K562 (cell line): ENCODE measurements around the gene AP3S1. TPM values are rescaled to one million over a fixed set of nuclear protein-coding genes. Genes with fewer than 3 reads are reported as not detected.

ENCODE experiments used
- ATF2 ChIP-seq: sonication (generic); formaldehyde crosslinking; IDR thresholded peaks from 2 replicates; pipeline ENCODE4 v1.8.1; 2022; ENCODE audit warnings: missing genetic modification reagents
- COPS2 ChIP-seq: fragments of 450-650 bp; conservative IDR thresholded peaks from 2 replicates; pipeline ENCODE4 v1.6.1; 2016; ENCODE audit warnings: mild to moderate bottlenecking, moderate library complexity
- ELF1 ChIP-seq: fragments of 200-800 bp; sonication (Bioruptor generic); IDR thresholded peaks from 2 replicates; pipeline ENCODE4 v1.6.1; 2016; ENCODE audit warnings: missing genetic modification characterization, missing compliant biosample characterization
- ESRRA ChIP-seq: fragments of 450-650 bp; IDR thresholded peaks from 2 replicates; pipeline ENCODE4 v1.6.1; 2014; ENCODE audit warnings: low read depth, mild to moderate bottlenecking, moderate library complexity, borderline replicate concordance
- FOXP1 ChIP-seq: sonication (generic); formaldehyde crosslinking; IDR thresholded peaks from 2 replicates; pipeline ENCODE4 v1.8.0; 2022; ENCODE audit warnings: mild to moderate bottlenecking, missing genetic modification reagents
- HMGXB4 ChIP-seq: sonication (generic); formaldehyde crosslinking; IDR thresholded peaks from 2 replicates; pipeline ENCODE4 v1.8.1; 2023; ENCODE audit warnings: mild to moderate bottlenecking, missing genetic modification reagents
- HOMEZ ChIP-seq: fragments of 250-450 bp; sonication (Bioruptor Pico); IDR thresholded peaks from 2 replicates; pipeline ENCODE4 v1.4.0; 2020; ENCODE audit warnings: mild to moderate bottlenecking, moderate library complexity
- LCOR ChIP-seq: sonication (generic); formaldehyde crosslinking; IDR thresholded peaks from 2 replicates; pipeline ENCODE4 v1.8.0; 2022; ENCODE audit warnings: mild to moderate bottlenecking, missing genetic modification reagents
- MEF2D ChIP-seq: conservative IDR thresholded peaks from 2 replicates; pipeline ENCODE4 v1.6.1; 2016; ENCODE audit warnings: low read depth, missing genetic modification characterization, missing compliant biosample characterization
- MYC ChIP-seq, 2 experiments: fragments of 250-450 bp in 1 of 2; sonication (Bioruptor Pico) in 1 of 2; IDR thresholded peaks; 2 replicates each; pipeline versions ENCODE4 v1.5.1 to v1.6.1; 2012 to 2021; ENCODE audit warnings: low read depth in 2 of 2, borderline replicate concordance in 1 of 2, improper control_type of control experiment in 1 of 2, low read length in 1 of 2, mild to moderate bottlenecking in 1 of 2, moderate library complexity in 1 of 2
- NR4A1 ChIP-seq, 2 experiments: fragments of 250-450 bp in 1 of 2; fragments of 450-650 bp in 1 of 2; sonication (Bioruptor Pico) in 1 of 2; IDR thresholded peaks; 2 replicates each; pipeline versions ENCODE4 v1.4.0 to v1.6.1; 2016 to 2020; ENCODE audit warnings: mild to moderate bottlenecking in 2 of 2, missing compliant biosample characterization in 1 of 2, missing genetic modification characterization in 1 of 2, moderate library complexity in 1 of 2
- PHF21A ChIP-seq: fragments of 450-650 bp; IDR thresholded peaks from 2 replicates; pipeline ENCODE4 v1.6.1; 2017; ENCODE audit warnings: low read depth, borderline replicate concordance
- RHOXF2B ChIP-seq: fragments of 250-450 bp; sonication (Bioruptor Pico); conservative IDR thresholded peaks from 2 replicates; pipeline ENCODE4 v1.5.1; 2021
- STAT5B ChIP-seq: fragments of 250-450 bp; sonication (Bioruptor Pico); IDR thresholded peaks from 2 replicates; pipeline ENCODE4 v1.8.0; 2021; ENCODE audit warnings: mild to moderate bottlenecking, inconsistent platforms
- TSC22D4 ChIP-seq: fragments of 450-650 bp; IDR thresholded peaks from 2 replicates; pipeline ENCODE4 v1.6.1; 2016; ENCODE audit warnings: missing genetic modification characterization, missing biosample characterization, control low read depth
- XRCC5 ChIP-seq: fragments of 200-400 bp; formaldehyde crosslinking; IDR thresholded peaks from 2 replicates; pipeline ENCODE4 v1.6.1; 2017; ENCODE audit warnings: low read depth, mild to moderate bottlenecking, low read length
- ZFPM2 ChIP-seq: fragments of 250-450 bp; sonication (Bioruptor Pico); IDR thresholded peaks from 2 replicates; pipeline ENCODE4 v1.5.1; 2022; ENCODE audit warnings: mild to moderate bottlenecking
- ZNF24 ChIP-seq: fragments of 450-650 bp; IDR thresholded peaks from 2 replicates; pipeline ENCODE4 v1.6.1; 2016
- ZNF384 ChIP-seq: IDR thresholded peaks from 2 replicates; pipeline ENCODE4 v1.6.1; 2012; ENCODE audit warnings: low read depth, low read length, improper control_type of control experiment
- polyA plus RNA-seq, 8 experiments: library from polyadenylated mRNA; depleted of rRNA in 4 of 8; stranded (reverse) in 5 of 8; unstranded in 3 of 8; fragments of >200 nt; fragmentation: Nextera tagmentation in 2 of 8; fragmentation: Illumina TruSeq in 1 of 8; extraction: Ambion mirVana in 2 of 8; extraction: Trizol in 1 of 8; gene quantifications; 2 replicates each; pipeline versions ENCODE4 v1.2.1 to v1.2.3, GENCODE V29; 2011 to 2014; ENCODE audit warnings: inconsistent platforms in 1 of 8, missing spikeins in 1 of 8
- total RNA-seq, 7 experiments: library from RNA; depleted of rRNA in 6 of 7; stranded (reverse); fragments of >200 nt in 6 of 7; fragmentation: Illumina TruSeq in 2 of 7; extraction: Trizol in 2 of 7; gene quantifications; 2 replicates each; pipeline versions ENCODE4 v1.2.1 to v1.2.3, GENCODE V29; 2011 to 2021; ENCODE audit warnings: low replicate concordance in 1 of 7
- TF ChIP-seq, protein P1 (sequence below), 3 experiments: fragments of 200-800 bp in 1 of 3; sonication (Bioruptor generic) in 1 of 3; sonication (generic) in 1 of 3; formaldehyde crosslinking in 1 of 3; IDR thresholded peaks; 2 replicates each; pipeline versions ENCODE4 v1.6.1 to v1.8.0; 2016 to 2022; ENCODE audit warnings: mild to moderate bottlenecking in 2 of 3, missing compliant biosample characterization in 2 of 3, missing genetic modification characterization in 2 of 3, missing genetic modification reagents in 1 of 3
- TF ChIP-seq, protein P2 (sequence below): sonication (generic); formaldehyde crosslinking; IDR thresholded peaks from 2 replicates; pipeline ENCODE4 v1.8.0; 2022; ENCODE audit warnings: mild to moderate bottlenecking, missing genetic modification reagents

AP3S1 gene
- total and polyA plus RNA-seq, 9 of the 15 experiments (the other 6 are each of a cell fraction or from before 2014, with no cell fraction given), result 46.1 to 106 (median 67.3) TPM

GRCh38 chr5:115841382-115842088 is at the start of gene AP3S1, which contains the start of gene ATG12 (continued):
- TF ChIP-seq ZNF24 (0 out of 2 replicates have a peak, but pooled peaks have one; percentile 8), HOMEZ (CRISPR knock-in tag) (no peak), ZFPM2 (CRISPR knock-in tag) (no peak), NR4A1 (CRISPR knock-in tag; IDR thresholded peaks at IDR 0.05) (peak; percentile 69; the same call in 1 of the 2 replicates), NR4A1 (tag; IDR thresholded peaks at IDR 0.05) (no peak), LCOR (CRISPR knock-in tag) (no peak), STAT5B (CRISPR knock-in tag) (no peak), RHOXF2B (CRISPR knock-in tag) (no peak), ELF1 (tag) (peak; percentile 95), ESRRA (no peak), TSC22D4 (tag) (no peak), COPS2 (no peak), MYC (IDR thresholded peaks at IDR 0.05; ENCODE audit: low read depth, low read length) (peak; percentile 94), MYC (CRISPR knock-in tag; IDR thresholded peaks at IDR 0.05; ENCODE audit: borderline replicate concordance, low read depth) (no peak; the same call in 1 of the 2 replicates), PHF21A (no peak), ATF2 (CRISPR knock-in tag) (0 out of 2 replicates have a peak, but pooled peaks have one; percentile 44), MEF2D (tag) (0 out of 2 replicates have a peak, but pooled peaks have one; percentile 28), XRCC5 (no peak; the same call in 1 of the 2 replicates), HMGXB4 (CRISPR knock-in tag) (no peak; the same call in 1 of the 2 replicates), FOXP1 (CRISPR knock-in tag) (0 out of 2 replicates have a peak, but pooled peaks have one; percentile 8), ZNF384 (0 out of 2 replicates have a peak, but pooled peaks have one; percentile 38)
- TF ChIP-seq, protein P1, sequence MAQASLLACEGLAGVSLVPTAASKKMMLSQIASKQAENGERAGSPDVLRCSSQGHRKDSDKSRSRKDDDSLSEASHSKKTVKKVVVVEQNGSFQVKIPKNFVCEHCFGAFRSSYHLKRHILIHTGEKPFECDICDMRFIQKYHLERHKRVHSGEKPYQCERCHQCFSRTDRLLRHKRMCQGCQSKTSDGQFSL (CRISPR knock-in tag; IDR thresholded peaks at IDR 0.05), result no peak
- TF ChIP-seq, protein P1 (tag; IDR thresholded peaks at IDR 0.05), result no peak
- TF ChIP-seq, protein P2, sequence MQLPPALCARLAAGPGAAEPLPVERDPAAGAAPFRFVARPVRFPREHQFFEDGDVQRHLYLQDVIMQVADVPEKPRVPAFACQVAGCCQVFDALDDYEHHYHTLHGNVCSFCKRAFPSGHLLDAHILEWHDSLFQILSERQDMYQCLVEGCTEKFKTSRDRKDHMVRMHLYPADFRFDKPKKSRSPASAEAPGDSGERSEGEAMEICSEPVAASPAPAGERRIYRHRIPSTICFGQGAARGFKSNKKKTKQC (CRISPR knock-in tag), result peak; percentile 61; the same call in 1 of the 2 replicates
